Gastrocnemius medialis (tissue), 4 donors: ENCODE results near the gene ELK3. TPM values are rescaled to one million over a fixed set of nuclear protein-coding genes. Genes with fewer than 3 reads are reported as not detected.

Experiments
- ATAC-seq, 2 donors: fragments of 150-250 bp; one replicate each; pipeline ENCODE4 v1.9.1; 2016
- DNase-seq, 2 donors: peaks; one replicate each; pipeline ENCODE4 v3.0.0-alpha.2; 2019
- H3K27ac ChIP-seq, 4 donors: fragments of 200-600 bp; sonication (generic); 1 replicate in 1 of 4; 2 replicates in 3 of 4; pipeline ENCODE4 v1.5.1; 2016 to 2018; ENCODE audit warnings: mild to moderate bottlenecking in 2 of 4, moderate library complexity in 1 of 4
- H3K27me3 ChIP-seq, 3 donors: fragments of 200-600 bp; sonication (generic) in 2 of 3; 1 replicate in 1 of 3; 2 replicates in 2 of 3; pipeline versions ENCODE4 v1.5.1 to v1.6.0; 2016 to 2019; ENCODE audit warnings: mild to moderate bottlenecking in 1 of 3, moderate library complexity in 1 of 3
- H3K36me3 ChIP-seq, 2 donors: fragments of 200-600 bp; sonication (generic) in 1 of 2; one replicate each; pipeline ENCODE4 v1.5.1; 2017 to 2018
- H3K4me1 ChIP-seq, 2 donors: fragments of 200-600 bp; sonication (generic) in 1 of 2; one replicate each; pipeline ENCODE4 v1.5.1; 2016 to 2017; ENCODE audit warnings: mild to moderate bottlenecking in 2 of 2
- H3K4me3 ChIP-seq, 4 donors: fragments of 200-600 bp; sonication (generic) in 3 of 4; 1 replicate in 1 of 4; 2 replicates in 3 of 4; pipeline ENCODE4 v1.5.1; 2016 to 2019; ENCODE audit warnings: mild to moderate bottlenecking in 2 of 4
- H3K9me3 ChIP-seq, 3 donors: fragments of 200-600 bp; sonication (generic) in 2 of 3; 1 replicate in 1 of 3; 2 replicates in 2 of 3; pipeline ENCODE4 v1.5.1; 2016 to 2019
- POLR2A ChIP-seq, 2 donors: fragments of 450-650 bp; IDR thresholded peaks; one replicate each; pipeline ENCODE4 v1.6.1; 2017; ENCODE audit warnings: antibody characterized with exemption in 2 of 2, mild to moderate bottlenecking in 2 of 2, moderate library complexity in 2 of 2
- in situ Hi-C, 4 donors: fragments of 200-750 bp; cut with MboI; loops; one replicate each; pipeline versions ENCODE4 v1.15.0 to v1.8.0; 2017; ENCODE audit warnings: low sequenced_read_pairs in 4 of 4
- intact Hi-C: fragments of 100-400 bp; cut with DNase I; formaldehyde crosslinking; loops from one replicate; pipeline ENCODE4 v1.15.1; 2023; ENCODE audit warnings: low total_unique reads
- total RNA-seq, 4 donors: library from RNA; depleted of rRNA; stranded (reverse); fragments of >200 nt; gene quantifications; one replicate each; pipeline versions ENCODE4 v1.1.0 to v1.2.3, GENCODE V29; 2016
- TF ChIP-seq, protein P1 (sequence below), 5 experiments: fragments of 450-650 bp in 3 of 5; fragments of 200-600 bp in 2 of 5; sonication (generic) in 2 of 5; IDR thresholded peaks in 4 of 5; conservative IDR thresholded peaks in 1 of 5; 1 replicate in 4 of 5; 2 replicates in 1 of 5; pipeline ENCODE4 v1.5.1; 2016 to 2019; ENCODE audit warnings: antibody characterized with exemption in 5 of 5, mild to moderate bottlenecking in 3 of 5, moderate library complexity in 3 of 5

The ELK3 gene
- total RNA-seq, 4 donors from 2014 or later, result 3.7 to 6.6 (median 4.9) TPM

DNA sequence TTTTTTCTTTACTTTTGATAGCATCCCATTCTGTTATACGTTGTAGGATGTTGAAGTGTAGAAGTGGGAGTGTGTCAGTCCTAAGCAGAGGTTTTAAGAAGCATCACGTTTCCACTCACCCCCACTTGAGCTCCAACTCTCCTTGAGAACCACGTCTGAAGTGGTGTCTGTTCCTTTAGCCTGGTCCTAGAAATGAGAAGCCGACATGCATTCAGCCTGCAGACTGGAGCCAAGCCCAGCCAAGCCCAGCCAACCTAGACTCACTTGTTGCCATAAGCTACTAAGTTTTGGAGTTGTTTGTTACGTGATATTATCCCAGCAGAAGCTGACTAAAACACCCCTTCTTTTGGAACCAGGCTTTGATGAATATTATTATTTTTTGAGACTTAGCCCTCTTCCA lies 4.4 kb upstream of the ELK3 start:
- Histone ChIP-seq H3K4me3 (no peak overlapping the region), H3K9me3 (no peaks in the 10 kb centered on the region), H3K4me1 (no peaks in the 10 kb centered on the region), H3K27me3 (peaks cover 0 to 11% (median 0%) of the 10 kb centered on the region in 3 donors), H3K27ac (no peak overlapping the region), H3K36me3 (no peaks in the 10 kb centered on the region)
- no peak for DNase-seq
- ATAC-seq, result no peak
- no peak for TF ChIP-seq POLR2A (IDR thresholded peaks at IDR 0.05)
- TF ChIP-seq, protein P1, sequence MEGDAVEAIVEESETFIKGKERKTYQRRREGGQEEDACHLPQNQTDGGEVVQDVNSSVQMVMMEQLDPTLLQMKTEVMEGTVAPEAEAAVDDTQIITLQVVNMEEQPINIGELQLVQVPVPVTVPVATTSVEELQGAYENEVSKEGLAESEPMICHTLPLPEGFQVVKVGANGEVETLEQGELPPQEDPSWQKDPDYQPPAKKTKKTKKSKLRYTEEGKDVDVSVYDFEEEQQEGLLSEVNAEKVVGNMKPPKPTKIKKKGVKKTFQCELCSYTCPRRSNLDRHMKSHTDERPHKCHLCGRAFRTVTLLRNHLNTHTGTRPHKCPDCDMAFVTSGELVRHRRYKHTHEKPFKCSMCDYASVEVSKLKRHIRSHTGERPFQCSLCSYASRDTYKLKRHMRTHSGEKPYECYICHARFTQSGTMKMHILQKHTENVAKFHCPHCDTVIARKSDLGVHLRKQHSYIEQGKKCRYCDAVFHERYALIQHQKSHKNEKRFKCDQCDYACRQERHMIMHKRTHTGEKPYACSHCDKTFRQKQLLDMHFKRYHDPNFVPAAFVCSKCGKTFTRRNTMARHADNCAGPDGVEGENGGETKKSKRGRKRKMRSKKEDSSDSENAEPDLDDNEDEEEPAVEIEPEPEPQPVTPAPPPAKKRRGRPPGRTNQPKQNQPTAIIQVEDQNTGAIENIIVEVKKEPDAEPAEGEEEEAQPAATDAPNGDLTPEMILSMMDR (IDR thresholded peaks at IDR 0.05 in 4 of 5, conservative IDR thresholded peaks at IDR 0.05 in 1 of 5), result no peak
- intact Hi-C loops (no loop called here), in situ Hi-C loops (no loop called here)

- Histone ChIP-seq H3K4me3 (no peak overlapping the region), H3K4me1 (no peaks in the 10 kb centered on the region), H3K36me3 (no peaks in the 10 kb centered on the region), H3K27ac (no peak overlapping the region), H3K27me3 (peaks cover 2 to 11% (median 7%) of the 10 kb centered on the region in 3 donors), H3K9me3 (no peaks in the 10 kb centered on the region)
- no peak for DNase-seq
- no peak for ATAC-seq
- in situ Hi-C loops, result no loop called here
- intact Hi-C loops, result no loop called here
- no peak for TF ChIP-seq POLR2A (IDR thresholded peaks at IDR 0.05)
- TF ChIP-seq, protein P1 (IDR thresholded peaks at IDR 0.05 in 4 of 5, conservative IDR thresholded peaks at IDR 0.05 in 1 of 5), result no peak
Measured at GRCh38 chr12:96190413-96191108, 3.6 kb upstream of the ELK3 start.

GRCh38 chr12:96192926-96193573 lies 1.1 kb upstream of the ELK3 start:
- TF ChIP-seq, protein P1 (IDR thresholded peaks at IDR 0.05 in 4 of 5, conservative IDR thresholded peaks at IDR 0.05 in 1 of 5), result no peak
- TF ChIP-seq POLR2A (IDR thresholded peaks at IDR 0.05), result no peak
- H3K4me1 ChIP-seq, result no peaks in the 10 kb centered on the region
- in situ Hi-C loops (no loop called here), intact Hi-C loops (no loop called here)
- H3K4me3 ChIP-seq, result no peak overlapping the region
- DNase-seq, result no peak
- no peaks in the 10 kb centered on the region for H3K9me3 ChIP-seq
- H3K27me3 ChIP-seq, result peaks cover 2 to 16% (median 11%) of the 10 kb centered on the region in 3 donors
- ATAC-seq, result no peak
- H3K27ac ChIP-seq, result peak overlapping the region; percentile 67 to 79 (median 74)
- no peaks in the 10 kb centered on the region for H3K36me3 ChIP-seq

GRCh38 chr12:96194576-96194889 lies 358 bp downstream of the ELK3 start:
- no peaks in the 10 kb centered on the region for H3K36me3 ChIP-seq
- peak overlapping the region; percentile 48 to 76 (median 71) for H3K27ac ChIP-seq
- ATAC-seq (no peak), DNase-seq (no peak)
- peak overlapping the region; percentile 62 to 74 (median 67) for H3K4me3 ChIP-seq
- H3K4me1 ChIP-seq, result no peaks in the 10 kb centered on the region
- in situ Hi-C loops, result no loop called here
- no peak for TF ChIP-seq POLR2A (IDR thresholded peaks at IDR 0.05)
- TF ChIP-seq, protein P1 (IDR thresholded peaks at IDR 0.05 in 4 of 5, conservative IDR thresholded peaks at IDR 0.05 in 1 of 5), result no peak
- H3K27me3 ChIP-seq, result peaks cover 2 to 16% (median 11%) of the 10 kb centered on the region in 3 donors
- intact Hi-C loops, result no loop called here
- no peaks in the 10 kb centered on the region for H3K9me3 ChIP-seq
